HEK293 (cell line): ENCODE measurements around the gene PSD4.

Experiments used
- CTCF ChIA-PET: fragments of 350-600 bp; formaldehyde crosslinking; extraction: SDS; loops from one replicate; lab custom pipeline; 2021; ENCODE audit warnings: antibody characterized with exemption; lab: Yijun Ruan, JAX
- POLR2A ChIA-PET: fragments of 300-600 bp; formaldehyde crosslinking; extraction: SDS; loops from one replicate; lab custom pipeline; 2020; ENCODE audit warnings: antibody characterized with exemption, inconsistent platforms; lab: Yijun Ruan, JAX
- H3K27ac ChIP-seq: fragments of 200-500 bp; sonication (Bioruptor generic); 2 replicates; pipeline ENCODE4 v1.5.1; 2014; ENCODE audit warnings: low read depth, low read length, control low read depth, inconsistent platforms; ENCODE audit errors: extremely low read depth
- H3K36me3 ChIP-seq, 2 experiments: fragments of 200-500 bp in 1 of 2; sonication (Bioruptor generic) in 1 of 2; 1 replicate in 1 of 2; 2 replicates in 1 of 2; pipeline ENCODE4 v1.5.1; 2014 to 2017; ENCODE audit warnings: inconsistent platforms in 2 of 2, low read length in 2 of 2; ENCODE audit not compliant: control insufficient read depth in 2 of 2, insufficient read depth in 1 of 2
- H3K4me1 ChIP-seq: fragments of 200-500 bp; sonication (Bioruptor generic); 2 replicates; pipeline ENCODE4 v1.5.1; 2014; ENCODE audit warnings: mild to moderate bottlenecking, low read length, inconsistent platforms; ENCODE audit not compliant: control insufficient read depth, insufficient read depth
- H3K4me3 ChIP-seq: 2 replicates; pipeline ENCODE4 v1.5.1; 2011; ENCODE audit warnings: low read depth, mild to moderate bottlenecking, control low read depth, low read length, moderate library complexity
- H3K9me3 ChIP-seq: fragments of 200-500 bp; sonication (Bioruptor generic); 2 replicates; pipeline ENCODE4 v1.5.1; 2014; ENCODE audit warnings: low read depth, low read length, inconsistent platforms; ENCODE audit not compliant: control insufficient read depth, insufficient read depth
- GLI4 ChIP-seq: fragments of 450-650 bp; formaldehyde crosslinking; IDR thresholded peaks from 2 replicates; pipeline ENCODE4 v1.5.1; 2016; ENCODE audit warnings: missing biosample characterization, missing genetic modification characterization
- HIC1 ChIP-seq: fragments of 450-650 bp; formaldehyde crosslinking; IDR thresholded peaks from 2 replicates; pipeline ENCODE4 v1.5.1; 2016; ENCODE audit warnings: missing biosample characterization, missing genetic modification characterization
- KLF7 ChIP-seq: fragments of 450-650 bp; formaldehyde crosslinking; IDR thresholded peaks from 2 replicates; pipeline ENCODE4 v1.5.1; 2016; ENCODE audit warnings: missing biosample characterization, missing genetic modification characterization, borderline replicate concordance
- OSR2 ChIP-seq: fragments of 450-650 bp; formaldehyde crosslinking; IDR thresholded peaks from 2 replicates; pipeline ENCODE4 v1.5.1; 2016; ENCODE audit warnings: missing biosample characterization, missing genetic modification characterization
- ZNF140 ChIP-seq: fragments of 450-650 bp; formaldehyde crosslinking; IDR thresholded peaks from 2 replicates; pipeline ENCODE4 v1.5.1; 2016; ENCODE audit warnings: missing biosample characterization, missing genetic modification characterization
- ZNF146 ChIP-seq: fragments of 450-650 bp; formaldehyde crosslinking; IDR thresholded peaks from 2 replicates; pipeline ENCODE4 v1.5.1; 2016; ENCODE audit warnings: missing biosample characterization, missing genetic modification characterization
- ZNF157 ChIP-seq: fragments of 450-650 bp; formaldehyde crosslinking; IDR thresholded peaks from 2 replicates; pipeline ENCODE4 v1.5.1; 2016; ENCODE audit warnings: missing biosample characterization, missing genetic modification characterization
- ZNF16 ChIP-seq: fragments of 450-650 bp; formaldehyde crosslinking; IDR thresholded peaks from 2 replicates; pipeline ENCODE4 v1.5.1; 2016; ENCODE audit warnings: low read depth, missing biosample characterization, missing genetic modification characterization
- ZNF324 ChIP-seq: fragments of 450-650 bp; formaldehyde crosslinking; IDR thresholded peaks from 2 replicates; pipeline ENCODE4 v1.5.1; 2016; ENCODE audit warnings: missing biosample characterization, missing genetic modification characterization
- ZNF488 ChIP-seq: fragments of 450-650 bp; formaldehyde crosslinking; IDR thresholded peaks from 2 replicates; pipeline ENCODE4 v1.5.1; 2016; ENCODE audit warnings: missing biosample characterization, missing genetic modification characterization
- ZNF830 ChIP-seq: fragments of 450-650 bp; IDR thresholded peaks from 2 replicates; pipeline ENCODE4 v1.5.0; 2018; ENCODE audit warnings: missing biosample characterization, missing genetic modification characterization, low read depth, mild to moderate bottlenecking, moderate library complexity
- TF ChIP-seq, protein P1 (sequence below): fragments of 450-650 bp; formaldehyde crosslinking; IDR thresholded peaks from 2 replicates; pipeline ENCODE4 v1.5.1; 2016; ENCODE audit warnings: missing biosample characterization, missing genetic modification characterization
- TF ChIP-seq, protein P2 (sequence below): fragments of 450-650 bp; formaldehyde crosslinking; IDR thresholded peaks from 2 replicates; pipeline ENCODE4 v1.5.1; 2017; ENCODE audit warnings: missing biosample characterization, missing genetic modification characterization

Gene PSD4

GRCh38 chr2:113202305-113203216 is 28.8 kb downstream of the PSD4 start (continued):
- TF ChIP-seq, protein P1, sequence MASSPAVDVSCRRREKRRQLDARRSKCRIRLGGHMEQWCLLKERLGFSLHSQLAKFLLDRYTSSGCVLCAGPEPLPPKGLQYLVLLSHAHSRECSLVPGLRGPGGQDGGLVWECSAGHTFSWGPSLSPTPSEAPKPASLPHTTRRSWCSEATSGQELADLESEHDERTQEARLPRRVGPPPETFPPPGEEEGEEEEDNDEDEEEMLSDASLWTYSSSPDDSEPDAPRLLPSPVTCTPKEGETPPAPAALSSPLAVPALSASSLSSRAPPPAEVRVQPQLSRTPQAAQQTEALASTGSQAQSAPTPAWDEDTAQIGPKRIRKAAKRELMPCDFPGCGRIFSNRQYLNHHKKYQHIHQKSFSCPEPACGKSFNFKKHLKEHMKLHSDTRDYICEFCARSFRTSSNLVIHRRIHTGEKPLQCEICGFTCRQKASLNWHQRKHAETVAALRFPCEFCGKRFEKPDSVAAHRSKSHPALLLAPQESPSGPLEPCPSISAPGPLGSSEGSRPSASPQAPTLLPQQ (tag by site-specific recombination): no peak

DNA sequence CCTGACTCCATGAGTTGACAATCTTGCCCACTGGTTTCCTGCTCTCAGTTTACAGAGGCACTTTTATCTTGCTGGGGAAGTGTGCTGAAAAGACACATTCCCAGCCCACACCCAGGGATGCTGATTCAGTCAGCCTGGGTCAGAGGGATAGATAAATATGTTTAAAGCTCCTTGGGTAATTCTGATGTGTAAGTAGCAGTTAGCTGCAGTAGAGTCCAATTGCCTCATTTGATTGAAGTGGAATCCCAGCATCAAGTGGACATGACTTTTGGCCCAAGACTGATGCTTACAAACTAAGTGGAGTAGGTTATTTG is 29.4 kb downstream of the PSD4 start:
- H3K36me3 ChIP-seq: no peaks in the 10 kb centered on the region

More for the DNA sequence above, 29.4 kb downstream of the PSD4 start:
- no peak overlapping the region for H3K27ac ChIP-seq
- TF ChIP-seq KLF7 (no peak), ZNF140 (tag by site-specific recombination) (no peak), ZNF488 (tag by site-specific recombination) (no peak), GLI4 (tag by site-specific recombination) (no peak), OSR2 (no peak), ZNF157 (tag by site-specific recombination) (no peak), ZNF16 (no peak), HIC1 (no peak), ZNF146 (tag by site-specific recombination) (no peak), ZNF324 (tag by site-specific recombination) (no peak), ZNF830 (tag by site-specific recombination) (no peak)
- TF ChIP-seq, protein P2, sequence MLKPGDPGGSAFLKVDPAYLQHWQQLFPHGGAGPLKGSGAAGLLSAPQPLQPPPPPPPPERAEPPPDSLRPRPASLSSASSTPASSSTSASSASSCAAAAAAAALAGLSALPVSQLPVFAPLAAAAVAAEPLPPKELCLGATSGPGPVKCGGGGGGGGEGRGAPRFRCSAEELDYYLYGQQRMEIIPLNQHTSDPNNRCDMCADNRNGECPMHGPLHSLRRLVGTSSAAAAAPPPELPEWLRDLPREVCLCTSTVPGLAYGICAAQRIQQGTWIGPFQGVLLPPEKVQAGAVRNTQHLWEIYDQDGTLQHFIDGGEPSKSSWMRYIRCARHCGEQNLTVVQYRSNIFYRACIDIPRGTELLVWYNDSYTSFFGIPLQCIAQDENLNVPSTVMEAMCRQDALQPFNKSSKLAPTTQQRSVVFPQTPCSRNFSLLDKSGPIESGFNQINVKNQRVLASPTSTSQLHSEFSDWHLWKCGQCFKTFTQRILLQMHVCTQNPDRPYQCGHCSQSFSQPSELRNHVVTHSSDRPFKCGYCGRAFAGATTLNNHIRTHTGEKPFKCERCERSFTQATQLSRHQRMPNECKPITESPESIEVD (tag by site-specific recombination): no peak
- TF ChIP-seq, protein P1 (tag by site-specific recombination): no peak
- H3K4me1 ChIP-seq: no peaks in the 10 kb centered on the region
- ChIA-PET POLR2A (interaction anchor here (0.7 kb wide), 1 partner anchor 23 kb away, joined by 7 read pairs; no protein-coding TSS in a partner anchor), CTCF (interaction anchor here (0.7 to 11.8 kb wide), 14 partner anchors 10 to 186 kb away, joined by 3 to 177 read pairs (median 8); no protein-coding TSS in a partner anchor)
- no peak overlapping the region for H3K4me3 ChIP-seq
- no peaks in the 10 kb centered on the region for H3K9me3 ChIP-seq
